Activated CD8-positive, alpha-beta T cell treated with anti-CD3 and anti-CD28 coated beads for 36 hours (primary cell): ENCODE results near the gene TMEM108. TPM values are rescaled to one million over a fixed set of nuclear protein-coding genes. Genes with fewer than 3 reads are reported as not detected.

Source experiments
- ATAC-seq: fragments of 200-7000 bp; cut with Tn5 transposase; one replicate; pipeline ENCODE4 v1.10.0; 2021; ENCODE audit warnings: mild to moderate bottlenecking, moderate library complexity
- CTCF ChIA-PET: fragments of 350-600 bp; sonication (Branson Sonifier 250); formaldehyde crosslinking; loops from one replicate; lab custom pipeline; 2021; ENCODE audit warnings: antibody characterized with exemption; lab: Charles Lee
- POLR2A ChIA-PET: fragments of 350-600 bp; sonication (Branson Sonifier 250); formaldehyde crosslinking; loops from one replicate; lab custom pipeline; 2021; ENCODE audit warnings: antibody characterized with exemption; lab: Charles Lee
- DNase-seq: peaks from one replicate; pipeline ENCODE4 v3.0.0-alpha.2; 2020
- H3K27ac Mint-ChIP-seq: one replicate; pipeline ENCODE4 v1.8.0; 2021; ENCODE audit warnings: mild to moderate bottlenecking, mixed read lengths
- H3K27me3 Mint-ChIP-seq: one replicate; pipeline ENCODE4 v1.8.0; 2021; ENCODE audit warnings: mixed read lengths
- H3K36me3 Mint-ChIP-seq: one replicate; pipeline ENCODE4 v1.8.0; 2021; ENCODE audit warnings: low read depth, mixed read lengths
- H3K4me1 Mint-ChIP-seq: one replicate; pipeline ENCODE4 v1.8.0; 2021; ENCODE audit warnings: low read depth, mixed read lengths
- H3K4me3 Mint-ChIP-seq: one replicate; pipeline ENCODE4 v1.8.0; 2021; ENCODE audit warnings: mild to moderate bottlenecking, moderate library complexity, mixed read lengths
- H3K9me3 Mint-ChIP-seq: one replicate; pipeline ENCODE4 v1.8.0; 2021; ENCODE audit warnings: mixed read lengths
- CTCF ChIP-seq: fragments of 200-600 bp; IDR thresholded peaks from one replicate; pipeline ENCODE4 v1.8.0; 2022; ENCODE audit warnings: antibody characterized with exemption, mild to moderate bottlenecking
- intact Hi-C: fragments of 100-400 bp; cut with micrococcal nuclease; formaldehyde crosslinking; loops from one replicate; pipeline ENCODE4 v1.10.0; 2022
- total RNA-seq, 2 experiments: library from RNA; stranded (reverse); gene quantifications; one replicate each; pipeline ENCODE4 v1.2.3, GENCODE V29; 2021

TMEM108 gene
- total RNA-seq, 2 experiments from 2014 or later = not detected

GRCh38 chr3:133294253-133294652 lies 256.1 kb downstream of the TMEM108 start:
- intact Hi-C loops = no loop called here
- Mint-ChIP-seq H3K36me3 (no peaks in the 10 kb centered on the region), H3K27me3 (peaks cover 8% of the 10 kb centered on the region), H3K4me3 (no peak overlapping the region), H3K27ac (no peak overlapping the region), H3K4me1 (no peaks in the 10 kb centered on the region), H3K9me3 (no peaks in the 10 kb centered on the region)
- no peak for DNase-seq
- ATAC-seq = no peak
- CTCF ChIA-PET = no interaction called here
- POLR2A ChIA-PET = no interaction called here
- no peak for TF ChIP-seq CTCF

DNA sequence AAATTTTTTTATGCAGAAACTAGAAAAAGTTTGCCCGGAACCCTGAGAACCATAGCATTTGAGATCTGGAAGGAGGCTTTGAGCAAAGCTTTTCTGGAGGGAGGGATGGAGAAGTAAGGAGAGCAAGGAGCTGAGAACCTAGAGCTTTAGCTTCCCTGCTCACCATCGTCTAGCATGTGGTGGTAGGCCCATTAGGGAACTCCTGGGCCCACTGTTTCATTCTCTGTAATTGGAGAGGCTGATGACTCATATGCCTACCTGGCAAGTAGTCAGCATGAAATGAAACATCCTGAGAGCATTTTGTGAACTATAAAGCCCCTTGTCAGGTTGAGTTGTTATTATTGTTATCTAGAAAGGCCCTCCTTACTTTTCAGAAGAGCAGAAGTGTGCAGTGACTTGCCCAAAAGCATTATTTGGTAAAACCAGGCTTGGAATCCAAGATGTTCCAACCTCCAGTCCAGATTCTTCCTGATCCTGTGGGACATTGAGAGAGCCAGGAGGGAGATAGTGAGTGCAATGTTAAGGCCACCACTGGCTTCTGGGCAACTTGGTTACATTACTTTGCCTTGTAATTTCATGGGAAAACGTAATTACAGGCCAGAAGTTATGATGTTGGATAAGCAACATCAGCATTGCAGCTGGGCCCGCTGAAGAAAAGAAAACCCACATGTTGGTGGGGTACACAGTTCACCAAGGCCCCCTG lies 257.2 kb downstream of the TMEM108 start:
- Mint-ChIP-seq H3K9me3 (no peaks in the 10 kb centered on the region), H3K4me3 (no peak overlapping the region), H3K27ac (no peak overlapping the region), H3K27me3 (peaks cover 6% of the 10 kb centered on the region), H3K36me3 (no peaks in the 10 kb centered on the region), H3K4me1 (no peaks in the 10 kb centered on the region)
- ATAC-seq (peak; percentile 53), DNase-seq (peak; percentile 4)
- POLR2A ChIA-PET = no interaction called here
- intact Hi-C loops = no loop called here
- no peak for TF ChIP-seq CTCF
- CTCF ChIA-PET = no interaction called here

GRCh38 chr3:133295944-133296917 lies 258.0 kb downstream of the TMEM108 start:
- ChIA-PET CTCF (no interaction called here), POLR2A (no interaction called here)
- no peak for TF ChIP-seq CTCF
- Mint-ChIP-seq H3K9me3 (no peaks in the 10 kb centered on the region), H3K4me3 (no peak overlapping the region), H3K27me3 (peaks cover 6% of the 10 kb centered on the region), H3K4me1 (no peaks in the 10 kb centered on the region), H3K27ac (no peak overlapping the region), H3K36me3 (no peaks in the 10 kb centered on the region)
- ATAC-seq (no peak), DNase-seq (no peak)
- intact Hi-C loops = no loop called here

DNA sequence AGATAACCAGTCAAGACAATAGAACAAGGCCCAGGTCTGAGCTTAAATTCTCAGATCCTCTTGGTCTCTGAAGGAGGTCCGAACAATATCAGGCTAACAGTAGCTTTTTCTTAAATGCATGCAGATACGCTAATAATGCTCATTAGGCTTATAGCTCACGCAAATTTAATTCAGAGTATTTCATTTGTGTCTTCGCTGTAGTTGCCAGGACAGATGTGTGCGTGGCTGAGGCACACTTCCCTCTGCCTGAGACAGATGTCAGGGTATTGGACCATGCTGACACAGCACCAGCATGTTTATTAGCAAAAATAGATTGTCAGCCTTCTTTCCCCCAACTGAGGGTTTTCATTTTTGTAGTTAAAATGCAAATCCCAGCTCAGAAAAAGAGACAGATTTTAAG lies 258.8 kb downstream of the TMEM108 start:
- ChIA-PET CTCF (no interaction called here), POLR2A (no interaction called here)
- Mint-ChIP-seq H3K36me3 (no peaks in the 10 kb centered on the region), H3K27ac (no peak overlapping the region), H3K9me3 (no peaks in the 10 kb centered on the region), H3K4me3 (no peak overlapping the region), H3K4me1 (peaks cover 5% of the 10 kb centered on the region), H3K27me3 (peaks cover 3% of the 10 kb centered on the region)
- ATAC-seq = no peak
- no peak for TF ChIP-seq CTCF
- intact Hi-C loops = no loop called here
- DNase-seq = no peak

GRCh38 chr3:133300102-133300501 lies 261.9 kb downstream of the TMEM108 start:
- Mint-ChIP-seq H3K27me3 (peaks cover 5% of the 10 kb centered on the region), H3K4me3 (no peak overlapping the region)

More at GRCh38 chr3:133300102-133300501, 261.9 kb downstream of the TMEM108 start:
- DNase-seq (no peak), ATAC-seq (no peak)
- TF ChIP-seq CTCF = no peak
- Mint-ChIP-seq H3K9me3 (no peaks in the 10 kb centered on the region), H3K36me3 (no peaks in the 10 kb centered on the region), H3K27ac (no peak overlapping the region), H3K4me1 (peaks cover 5% of the 10 kb centered on the region)
- ChIA-PET POLR2A (no interaction called here), CTCF (no interaction called here)
- intact Hi-C loops = no loop called here
